GM21515 (cell line): ENCODE data around the gene VAV3.
"Not testable (repeated sequence)": the region's sequence is repeated elsewhere in the genome, so short reads cannot be mapped to it uniquely, and the experiment has no call there.

Experiments
- ATAC-seq: cut with Tn5 transposase; IDR thresholded peaks from one replicate; pipeline ENCODE4 v1.9.1; 2021; ENCODE audit not compliant: unreplicated experiment

The VAV3 gene

GRCh38 chr1:107653765-107654164 lies 311.2 kb downstream of the VAV3 start:
- no peak for ATAC-seq

GRCh38 chr1:107653005-107653404 lies 312.0 kb downstream of the VAV3 start:
- ATAC-seq, result no peak

GRCh38 chr1:107650825-107651224 lies 314.2 kb downstream of the VAV3 start:
- ATAC-seq, result not testable (repeated sequence)

DNA sequence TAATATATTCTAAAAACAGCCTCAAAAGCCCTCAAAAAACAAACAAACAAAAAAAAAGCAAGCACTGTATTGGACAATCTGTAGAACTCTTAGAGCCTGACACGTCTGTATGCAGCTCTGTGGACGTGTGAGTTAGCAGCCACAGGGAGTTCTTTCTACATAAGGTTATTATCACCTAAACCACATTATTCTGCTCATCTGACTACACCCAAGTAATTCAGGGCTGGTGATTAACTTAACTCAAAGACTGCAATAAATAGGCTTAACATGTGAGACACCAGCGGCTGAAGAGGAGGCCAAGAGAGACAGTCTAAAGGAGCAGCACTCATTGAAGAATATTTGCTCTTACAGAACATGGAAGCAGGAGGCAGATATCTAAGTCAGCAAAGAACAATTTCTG lies 316.0 kb downstream of the VAV3 start:
- no peak for ATAC-seq

DNA sequence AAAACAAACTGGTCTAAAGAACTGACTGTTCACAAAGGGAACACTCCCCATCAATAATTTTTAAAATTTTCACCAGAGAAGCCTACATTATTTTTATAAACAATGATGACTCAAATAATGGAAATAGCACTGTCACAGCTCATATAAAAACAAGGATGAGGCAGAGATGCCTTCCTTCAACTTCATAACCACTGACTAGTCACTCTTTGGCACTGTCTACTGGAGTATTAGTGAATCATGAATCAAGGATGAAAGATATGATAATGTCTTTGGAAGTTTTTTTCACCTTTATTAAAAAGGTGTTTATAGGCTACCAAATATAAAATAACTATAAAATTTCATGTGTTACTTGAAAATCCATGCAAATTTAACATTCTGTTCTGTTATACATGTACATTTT lies 316.9 kb downstream of the VAV3 start:
- ATAC-seq, result no peak

- ATAC-seq, result no peak
Measured at GRCh38 chr1:107647012-107647411, 318.0 kb downstream of the VAV3 start.

- ATAC-seq, result no peak
Measured at GRCh38 chr1:107643766-107644165, 321.2 kb downstream of the VAV3 start.

DNA sequence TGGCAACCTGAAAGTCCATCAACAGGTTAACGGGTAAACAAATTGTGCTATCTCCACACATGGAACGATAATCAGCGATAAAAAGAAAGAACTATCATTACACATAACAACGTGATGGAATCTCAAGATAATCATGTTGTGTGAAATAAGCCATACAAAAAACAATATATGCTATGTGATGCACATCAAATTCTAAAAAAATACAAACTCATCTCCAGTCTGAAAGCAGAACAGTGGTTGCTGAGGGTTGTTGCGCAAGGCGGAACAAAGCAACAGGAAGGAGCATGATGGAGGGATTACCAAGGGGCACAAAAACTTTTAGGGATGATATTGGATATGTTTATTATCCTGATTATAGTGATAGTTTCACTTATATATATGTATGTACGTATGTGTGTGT lies 324.8 kb downstream of the VAV3 start:
- no peak for ATAC-seq

DNA sequence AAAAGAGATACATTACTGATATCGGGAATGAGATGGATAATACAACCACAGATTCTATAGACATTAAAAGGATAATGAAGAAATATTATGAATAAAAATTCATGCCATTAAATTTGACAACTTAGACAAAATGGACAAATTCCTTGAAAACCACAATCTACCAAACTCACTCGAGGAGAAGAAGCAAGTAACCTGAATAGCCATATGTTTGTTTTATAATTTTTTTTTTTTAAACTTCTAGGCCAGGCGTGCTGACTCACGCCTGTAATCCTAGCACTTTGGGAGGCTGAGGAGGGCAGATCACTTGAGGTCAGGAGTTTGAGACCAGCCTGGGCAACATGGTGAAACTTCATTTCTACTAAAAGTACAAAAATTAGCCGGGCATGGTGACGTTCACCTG lies 327.9 kb downstream of the VAV3 start:
- no peak for ATAC-seq

DNA sequence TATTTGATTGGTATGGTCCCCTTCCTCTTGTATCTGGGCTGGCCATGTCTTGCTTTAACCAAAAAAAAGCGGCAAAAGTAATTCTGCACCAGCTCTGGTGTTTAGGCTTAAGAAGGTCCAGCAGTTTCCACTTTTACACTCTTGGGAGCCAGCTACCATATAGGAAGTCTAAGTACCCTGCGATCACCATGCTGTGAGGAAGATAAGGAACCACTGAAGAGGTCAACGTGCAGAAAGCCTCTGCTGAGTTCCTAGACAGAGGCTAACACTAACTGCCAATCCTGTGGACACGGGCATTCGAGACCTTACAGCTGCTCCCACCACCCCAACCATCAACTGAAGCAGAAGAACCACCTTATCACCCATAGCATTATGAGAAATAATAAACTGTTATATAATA lies 331.4 kb downstream of the VAV3 start:
- no peak for ATAC-seq

GRCh38 chr1:107626073-107626796 lies 338.7 kb downstream of the VAV3 start:
- no peak for ATAC-seq

GRCh38 chr1:107625405-107626029 lies 339.5 kb downstream of the VAV3 start:
- ATAC-seq, result no peak

- no peak for ATAC-seq
Measured at GRCh38 chr1:107623431-107623830, 341.5 kb downstream of the VAV3 start.

DNA sequence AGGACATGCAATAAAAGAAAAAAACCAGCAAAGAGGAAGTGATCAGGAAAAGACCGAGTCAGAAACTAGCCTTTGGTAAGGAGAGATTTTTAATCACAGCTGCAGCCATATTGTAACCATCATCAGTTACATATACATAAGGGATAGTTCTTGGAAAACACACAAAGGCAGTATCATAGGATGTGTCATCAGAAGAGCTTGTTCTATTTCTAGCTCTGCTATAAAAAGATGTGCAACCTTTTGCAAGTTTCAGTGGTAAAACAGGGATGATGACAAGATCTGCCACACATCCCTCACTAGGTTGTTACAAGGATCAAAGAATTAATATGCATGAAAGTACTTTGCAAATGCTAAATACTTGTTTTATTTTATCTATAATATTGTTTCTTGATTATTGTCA lies 342.0 kb downstream of the VAV3 start:
- no peak for ATAC-seq

GRCh38 chr1:107622535-107622934 lies 342.4 kb downstream of the VAV3 start:
- no peak for ATAC-seq

- no peak for ATAC-seq
Measured at GRCh38 chr1:107620753-107621152, 344.2 kb downstream of the VAV3 start.

DNA sequence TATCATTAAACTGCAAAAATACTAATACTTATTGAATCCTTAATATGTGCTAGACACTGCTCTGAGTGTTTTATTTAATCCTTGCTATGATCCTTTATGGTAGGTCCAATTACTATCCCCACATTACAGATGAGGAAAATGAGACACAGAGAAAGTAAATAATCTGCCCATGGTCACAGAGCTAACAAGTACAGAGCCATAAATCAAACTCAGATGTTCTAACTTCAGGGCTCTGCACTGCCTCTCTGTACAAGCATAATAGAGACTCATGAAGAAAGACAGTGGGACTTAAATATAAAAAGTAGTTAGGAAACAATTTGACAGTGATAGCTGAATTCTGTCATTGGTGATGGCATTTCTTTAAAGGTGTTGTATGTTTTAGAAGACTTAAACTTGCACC lies 346.4 kb downstream of the VAV3 start:
- no peak for ATAC-seq

DNA sequence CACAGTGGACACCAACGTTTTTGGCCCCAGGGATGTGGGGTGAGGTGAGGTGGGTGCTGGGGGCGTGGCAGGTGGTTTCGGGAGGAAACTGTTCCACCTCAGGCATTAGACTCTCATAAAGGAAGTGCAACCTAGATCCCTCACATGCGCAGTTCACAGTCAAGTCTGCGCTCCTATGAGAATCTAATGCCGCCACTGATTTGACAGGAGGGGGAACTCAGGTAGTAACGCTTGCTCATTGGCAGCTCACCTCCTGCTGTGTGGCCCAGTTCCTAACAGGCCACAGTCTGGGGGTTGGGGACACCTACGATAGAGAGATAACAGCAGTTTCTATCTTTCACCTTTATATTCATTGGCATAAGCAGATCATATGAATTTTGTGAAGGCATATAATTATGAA lies 347.1 kb downstream of the VAV3 start:
- ATAC-seq, result no peak

DNA sequence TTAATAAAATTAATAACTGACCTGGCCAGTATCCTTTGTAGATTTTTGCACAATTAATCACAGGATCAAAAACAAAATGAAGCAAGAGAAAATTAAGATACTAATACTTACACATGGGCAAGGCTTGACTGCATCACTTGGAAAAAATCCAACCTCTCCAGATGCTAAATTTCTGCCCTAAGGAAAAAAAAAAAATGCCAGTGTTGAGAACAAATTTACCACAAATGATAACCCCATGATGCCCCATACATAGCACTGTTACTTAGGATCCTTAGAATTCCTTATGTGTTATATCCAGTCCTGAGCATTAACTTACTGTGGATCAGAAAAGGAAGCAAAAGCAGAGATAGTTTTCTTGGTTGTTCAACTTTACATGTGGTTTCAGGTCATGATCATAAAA lies 347.5 kb downstream of the VAV3 start:
- ATAC-seq, result no peak

GRCh38 chr1:107609808-107610207 lies 355.2 kb downstream of the VAV3 start:
- ATAC-seq, result no peak

DNA sequence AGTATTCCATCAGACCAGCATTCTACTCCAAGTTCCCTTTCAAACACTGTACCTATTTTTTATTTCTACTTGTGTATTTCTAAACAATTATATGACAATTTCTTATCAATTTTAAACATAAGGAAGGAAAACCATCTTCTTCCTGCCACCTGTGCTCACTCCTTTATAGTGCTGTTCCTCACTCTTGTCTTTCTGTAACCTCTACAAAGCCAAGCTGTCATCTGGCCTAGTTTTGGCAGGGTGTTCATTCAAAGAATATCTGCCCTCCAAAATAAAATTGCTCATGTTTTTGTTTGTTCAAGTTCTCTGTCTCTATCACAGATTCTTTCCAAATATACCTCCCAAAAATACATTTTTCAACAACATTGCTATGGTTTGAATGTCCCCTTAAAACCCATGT lies 360.2 kb downstream of the VAV3 start:
- ATAC-seq, result no peak

GRCh38 chr1:107600607-107601160 lies 364.3 kb downstream of the VAV3 start:
- ATAC-seq, result no peak

GRCh38 chr1:107599220-107599619 lies 365.8 kb downstream of the VAV3 start:
- no peak for ATAC-seq
